Neuron (in vitro differentiated cells): ENCODE results near the gene ALAS1.
"Not testable (repeated sequence)": the region's sequence is repeated elsewhere in the genome, so short reads cannot be mapped to it uniquely, and the experiment has no call there.

Experiments used
- H2AFZ ChIP-seq: one replicate; pipeline ENCODE4 v1.6.1; 2013; ENCODE audit warnings: low read depth, mild to moderate bottlenecking, inconsistent platforms, low read length, moderate library complexity
- H3K27me3 ChIP-seq: one replicate; pipeline ENCODE4 v1.6.1; 2013; ENCODE audit warnings: low read length; ENCODE audit not compliant: insufficient read depth
- H3K36me3 ChIP-seq: one replicate; pipeline ENCODE4 v1.6.1; 2013; ENCODE audit warnings: low read length; ENCODE audit not compliant: insufficient read depth
- H3K4me1 ChIP-seq: one replicate; pipeline ENCODE4 v1.6.1; 2013; ENCODE audit warnings: low read length; ENCODE audit not compliant: insufficient read depth
- H3K4me3 ChIP-seq: 2 replicates; pipeline ENCODE4 v1.5.1; 2013; ENCODE audit warnings: mild to moderate bottlenecking, low read length, moderate library complexity
- H3K9me3 ChIP-seq: one replicate; pipeline ENCODE4 v1.6.1; 2013; ENCODE audit warnings: low read length

Gene ALAS1

DNA sequence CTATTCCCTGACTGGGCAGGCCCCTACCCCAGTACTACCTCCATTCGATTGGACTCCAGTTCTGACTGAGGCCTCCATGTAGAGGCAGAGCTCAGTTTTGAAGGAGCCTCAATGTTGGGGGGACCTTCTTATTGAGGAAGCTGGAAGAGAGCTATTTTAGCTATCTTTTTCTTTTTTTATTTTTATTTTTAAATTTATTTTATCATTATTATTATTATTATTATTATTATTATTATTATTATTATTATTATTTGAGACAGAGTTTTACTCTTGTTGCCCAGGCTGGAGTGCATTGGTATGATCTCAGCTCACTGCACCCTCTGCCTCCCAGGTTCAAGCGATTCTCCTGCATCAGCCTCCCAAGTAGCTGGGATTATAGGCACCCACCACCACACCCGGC lies 27.7 kb upstream of the ALAS1 start:
- H3K4me1 ChIP-seq, H3K9me3 ChIP-seq, H2AFZ ChIP-seq, H3K36me3 ChIP-seq, H3K4me3 ChIP-seq: not testable (repeated sequence)
- peaks cover 16% of the 10 kb centered on the region for H3K27me3 ChIP-seq

DNA sequence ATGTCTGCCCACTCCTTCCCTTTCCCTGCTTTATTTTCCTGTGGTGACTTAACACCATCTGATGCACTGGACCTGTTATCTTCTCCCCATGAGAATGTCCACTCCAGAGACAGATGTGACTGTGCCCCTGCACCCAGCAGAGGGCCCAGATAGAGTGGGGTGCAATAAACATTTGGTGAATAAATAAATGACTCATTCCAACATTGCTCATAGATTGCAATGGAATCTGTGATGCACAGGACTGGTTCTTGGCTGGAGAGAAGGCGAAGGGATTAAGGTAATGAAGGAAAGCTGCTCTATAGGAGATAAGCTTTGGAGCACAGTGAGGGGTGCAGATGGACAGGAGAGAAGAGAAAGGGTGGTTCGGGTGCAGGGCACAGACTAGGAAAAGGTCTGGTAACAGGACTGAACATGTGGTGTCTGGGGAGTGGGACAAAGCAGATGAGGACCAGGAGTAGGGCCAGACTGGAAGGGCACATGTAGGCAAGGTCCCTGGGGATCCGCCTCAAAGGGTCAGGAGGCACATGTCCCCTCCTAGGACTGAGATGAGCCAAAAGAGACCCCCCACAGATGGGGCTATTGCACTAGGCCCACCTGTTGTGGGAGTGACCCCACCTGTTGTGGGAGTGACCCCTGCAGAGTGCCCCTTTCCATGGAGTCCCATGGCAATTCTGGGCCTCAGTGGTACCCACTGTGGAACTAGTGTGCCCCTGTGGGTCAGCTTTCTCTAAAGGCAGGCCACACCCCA lies 26.3 kb upstream of the ALAS1 start:
- no peaks in the 10 kb centered on the region for H3K36me3 ChIP-seq
- no peaks in the 10 kb centered on the region for H3K4me1 ChIP-seq
- H2AFZ ChIP-seq: no peak overlapping the region

DNA sequence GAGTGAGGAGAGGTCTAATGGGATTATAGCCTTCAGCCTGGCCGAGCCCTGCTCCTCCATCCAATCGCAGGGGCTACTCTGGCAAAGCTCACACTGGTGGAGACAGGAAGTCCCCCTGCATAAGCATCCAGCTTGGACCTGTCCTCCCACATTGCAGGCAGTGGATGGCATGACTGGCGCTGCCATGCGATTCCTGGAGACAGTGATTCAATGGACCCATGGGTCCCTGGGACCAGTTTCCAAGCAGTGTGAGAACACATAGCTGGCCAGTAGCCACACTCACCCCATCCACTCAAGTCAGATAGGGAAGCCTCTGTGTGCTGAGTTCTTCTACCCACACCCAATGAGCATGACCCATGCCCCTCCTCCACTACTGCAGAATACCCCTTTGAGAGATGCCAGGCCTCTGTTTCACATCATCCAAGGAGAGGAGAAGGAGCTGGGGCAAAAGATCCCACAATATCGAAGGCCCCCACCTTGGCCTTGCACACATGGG lies 25.6 kb upstream of the ALAS1 start:
- Histone ChIP-seq H3K9me3 (no peaks in the 10 kb centered on the region), H2AFZ (no peak overlapping the region), H3K36me3 (no peaks in the 10 kb centered on the region), H3K4me3 (no peak overlapping the region), H3K4me1 (no peaks in the 10 kb centered on the region), H3K27me3 (peaks cover 16% of the 10 kb centered on the region)

More for the DNA sequence above, 26.3 kb upstream of the ALAS1 start:
- Histone ChIP-seq H3K27me3 (peaks cover 16% of the 10 kb centered on the region), H3K9me3 (no peaks in the 10 kb centered on the region), H3K4me3 (no peak overlapping the region)

DNA sequence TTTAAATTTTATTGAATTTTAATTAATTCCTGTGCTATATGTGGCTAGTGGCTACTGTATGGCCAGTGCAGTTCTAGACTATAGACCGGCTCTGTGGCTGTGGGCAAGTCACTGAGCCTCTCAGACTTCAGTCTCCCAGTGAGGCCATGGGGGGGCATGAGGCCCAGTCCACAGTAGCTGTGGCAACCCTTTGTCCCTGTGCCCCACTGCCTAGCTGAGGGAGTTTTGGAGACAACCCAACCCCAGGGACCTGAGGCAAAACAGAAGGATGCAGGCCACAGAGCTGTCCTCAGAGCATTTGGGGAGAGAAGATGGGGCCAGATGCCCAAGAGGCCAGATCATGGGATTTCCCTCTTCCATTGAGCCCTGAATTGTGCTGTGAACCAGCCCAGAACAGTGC lies 24.9 kb upstream of the ALAS1 start:
- no peak overlapping the region for H2AFZ ChIP-seq
- H3K9me3 ChIP-seq: no peaks in the 10 kb centered on the region
- no peaks in the 10 kb centered on the region for H3K36me3 ChIP-seq
- H3K4me3 ChIP-seq: no peak overlapping the region
- no peaks in the 10 kb centered on the region for H3K4me1 ChIP-seq
- peaks cover 18% of the 10 kb centered on the region for H3K27me3 ChIP-seq

DNA sequence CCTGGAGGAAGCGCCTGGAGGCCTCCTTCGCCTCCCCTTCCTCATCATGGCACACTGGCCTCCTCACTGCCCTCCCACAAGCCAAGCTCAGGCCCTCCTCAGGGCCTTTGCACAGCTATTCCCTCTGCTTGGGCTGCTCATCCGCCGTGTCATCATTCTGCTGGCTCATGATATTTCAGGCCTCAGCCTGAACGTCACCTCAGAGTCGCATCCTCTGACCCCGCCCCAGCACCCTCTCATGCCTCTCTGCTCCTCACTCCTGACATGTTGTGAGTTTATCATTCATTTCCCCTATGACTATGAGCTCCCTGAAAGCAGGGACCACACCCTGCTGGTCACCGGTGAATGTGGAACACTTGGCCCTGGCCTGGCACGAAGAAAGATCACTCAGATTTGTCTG lies 23.1 kb upstream of the ALAS1 start:
- no peak overlapping the region for H3K4me3 ChIP-seq
- H3K36me3 ChIP-seq: no peaks in the 10 kb centered on the region

DNA sequence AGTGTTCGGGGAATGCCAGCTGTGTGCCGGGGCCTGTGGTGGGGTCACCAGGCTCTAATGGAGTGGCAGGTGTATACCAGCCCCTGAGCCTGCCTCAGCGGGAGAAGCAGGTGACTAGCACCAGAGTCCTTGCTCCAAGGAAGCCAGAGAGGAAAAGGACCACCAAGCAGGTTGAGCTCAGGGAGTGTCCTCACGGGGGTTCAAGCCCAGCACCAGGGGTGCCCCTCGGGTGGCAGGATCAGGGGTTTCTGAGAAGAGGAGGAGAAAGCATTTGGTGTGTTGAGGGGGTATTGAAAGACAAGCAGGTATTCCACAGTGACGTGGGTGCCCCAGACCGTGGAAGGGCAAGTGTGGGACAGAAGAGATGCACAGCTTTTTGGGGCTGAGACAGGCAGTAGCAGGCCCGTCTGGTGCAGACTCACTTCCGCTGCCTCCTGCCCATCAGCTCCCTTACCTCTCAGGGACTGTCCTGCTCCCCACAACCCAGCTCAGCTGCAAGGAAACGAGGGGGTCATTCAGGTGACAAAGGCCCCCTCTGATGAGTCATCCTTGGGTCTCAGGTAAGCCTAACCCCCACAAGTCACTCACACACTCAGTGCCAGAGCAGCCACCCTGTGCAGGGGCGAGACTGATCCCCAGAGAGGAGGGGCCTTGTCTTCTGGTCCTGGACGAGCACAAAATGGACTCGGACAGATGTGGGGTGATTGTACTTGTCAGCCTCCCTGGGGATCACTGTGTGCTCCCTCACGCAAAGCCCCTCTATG lies 22.4 kb upstream of the ALAS1 start:
- Histone ChIP-seq H3K4me3 (no peak overlapping the region), H3K4me1 (no peaks in the 10 kb centered on the region), H3K9me3 (no peaks in the 10 kb centered on the region), H3K36me3 (no peaks in the 10 kb centered on the region), H2AFZ (no peak overlapping the region), H3K27me3 (peaks cover 18% of the 10 kb centered on the region)

More for the DNA sequence above, 23.1 kb upstream of the ALAS1 start:
- H3K9me3 ChIP-seq: no peaks in the 10 kb centered on the region
- peaks cover 18% of the 10 kb centered on the region for H3K27me3 ChIP-seq
- no peak overlapping the region for H2AFZ ChIP-seq
- no peaks in the 10 kb centered on the region for H3K4me1 ChIP-seq

DNA sequence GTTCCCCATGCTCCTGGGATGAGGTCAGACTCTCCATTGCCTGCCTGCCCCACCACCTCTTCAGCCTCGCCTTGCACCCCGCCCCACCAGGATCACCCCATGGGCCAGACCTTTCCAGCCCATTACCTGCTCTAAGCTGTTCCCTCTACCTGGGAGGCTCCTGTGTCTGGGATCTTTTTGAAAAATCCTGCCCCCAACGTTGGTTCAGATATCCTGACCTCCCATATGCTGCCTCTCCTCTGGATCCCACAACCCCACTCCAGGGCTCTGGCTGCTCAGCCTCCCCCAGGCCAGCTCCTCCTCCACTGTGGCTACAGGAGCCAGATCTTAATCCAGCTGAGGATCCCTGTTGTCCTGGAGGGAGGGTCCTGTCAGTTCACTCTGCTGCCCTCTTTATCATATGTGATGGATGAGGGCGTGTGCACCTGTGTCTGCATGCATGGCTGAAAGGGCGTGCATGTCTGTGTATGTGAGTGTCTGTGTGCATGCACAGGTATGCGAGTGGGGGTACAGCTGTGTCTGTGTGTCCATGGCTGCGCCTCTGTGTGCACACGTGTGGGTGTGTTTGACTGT lies 21.7 kb upstream of the ALAS1 start:
- Histone ChIP-seq H3K4me1 (no peaks in the 10 kb centered on the region), H3K9me3 (no peaks in the 10 kb centered on the region), H3K36me3 (no peaks in the 10 kb centered on the region), H2AFZ (no peak overlapping the region), H3K27me3 (peaks cover 13% of the 10 kb centered on the region), H3K4me3 (no peak overlapping the region)

DNA sequence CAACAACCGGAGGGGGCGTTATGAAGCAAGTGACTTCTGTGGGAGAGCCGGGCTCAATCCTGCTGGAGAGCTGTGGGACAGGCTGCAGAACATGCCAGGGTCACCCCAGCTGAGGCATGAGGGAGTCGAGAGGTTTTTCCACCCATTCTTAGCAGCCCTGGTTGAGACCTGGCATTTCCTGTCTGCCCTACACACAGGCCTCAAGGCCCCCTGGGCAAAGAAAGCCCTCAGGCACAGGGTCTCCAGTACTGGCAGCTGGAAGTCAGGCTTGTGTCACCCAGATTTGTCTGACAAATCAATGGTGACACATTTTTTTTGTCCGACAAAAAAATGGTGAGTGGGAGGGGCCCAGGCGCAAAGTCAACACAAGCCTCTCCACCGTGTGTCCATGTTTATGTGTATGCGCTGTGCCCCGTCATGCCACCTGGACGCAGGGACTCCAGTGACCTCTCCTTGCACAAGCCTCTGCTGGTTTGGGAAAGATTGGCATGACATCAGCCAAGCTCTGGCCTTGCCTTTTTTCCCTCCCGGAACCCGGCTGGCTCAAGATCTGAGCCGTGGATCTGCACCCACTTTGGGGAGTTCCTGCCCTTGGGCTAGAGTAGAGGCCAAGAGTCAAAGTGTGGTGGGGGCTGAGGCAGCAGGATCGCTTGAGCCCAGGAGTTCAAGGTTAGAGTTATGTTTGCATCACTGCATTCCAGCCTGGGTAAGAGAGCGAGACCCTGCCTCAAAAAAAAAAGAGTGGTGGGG lies 20.8 kb upstream of the ALAS1 start:
- Histone ChIP-seq H3K27me3 (peaks cover 4% of the 10 kb centered on the region), H3K9me3 (no peaks in the 10 kb centered on the region), H2AFZ (no peak overlapping the region), H3K36me3 (no peaks in the 10 kb centered on the region), H3K4me3 (no peak overlapping the region), H3K4me1 (no peaks in the 10 kb centered on the region)

DNA sequence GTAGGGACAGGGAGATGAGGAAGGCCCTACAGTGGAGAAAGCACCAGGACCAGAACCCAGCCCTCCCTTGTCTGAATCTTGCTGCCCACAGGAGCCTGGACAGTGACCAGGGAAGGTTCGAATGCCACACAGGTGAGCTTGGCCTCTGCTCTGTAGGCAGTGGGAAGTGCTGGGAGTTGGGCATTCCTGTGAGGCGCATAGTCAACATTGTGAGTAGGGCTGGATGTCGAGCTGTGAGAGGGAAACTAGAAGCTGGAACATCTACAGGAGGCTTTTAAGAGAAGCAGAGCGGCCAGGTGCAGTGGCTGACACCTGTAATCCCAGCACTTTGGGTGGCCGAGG lies 20.3 kb upstream of the ALAS1 start:
- no peaks in the 10 kb centered on the region for H3K9me3 ChIP-seq
- H3K4me3 ChIP-seq: no peak overlapping the region
- H3K27me3 ChIP-seq: peaks cover 2% of the 10 kb centered on the region
- no peaks in the 10 kb centered on the region for H3K36me3 ChIP-seq
- no peak overlapping the region for H2AFZ ChIP-seq
- H3K4me1 ChIP-seq: no peaks in the 10 kb centered on the region

DNA sequence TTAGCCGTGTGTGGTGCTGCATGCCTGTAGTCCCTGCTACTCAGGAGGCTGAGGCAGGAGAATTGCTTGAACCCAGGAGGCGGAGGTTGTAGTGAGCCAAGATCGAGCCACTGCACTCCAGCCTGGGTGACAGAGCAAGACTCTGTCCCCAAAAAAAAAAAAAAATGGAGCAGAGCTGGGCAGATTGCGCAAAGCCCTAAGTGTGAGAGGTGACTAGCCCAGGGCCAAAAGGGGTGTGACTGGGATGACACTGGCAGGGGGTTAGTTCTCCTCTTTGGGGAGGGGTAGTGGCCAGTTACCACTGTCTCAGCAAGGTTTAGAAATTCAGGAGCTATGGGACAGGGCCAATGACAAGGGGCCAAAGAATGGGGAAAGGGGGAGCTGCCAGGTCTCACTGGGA lies 19.8 kb upstream of the ALAS1 start:
- H3K36me3 ChIP-seq, H2AFZ ChIP-seq, H3K9me3 ChIP-seq, H3K27me3 ChIP-seq, H3K4me3 ChIP-seq, H3K4me1 ChIP-seq: not testable (repeated sequence)

DNA sequence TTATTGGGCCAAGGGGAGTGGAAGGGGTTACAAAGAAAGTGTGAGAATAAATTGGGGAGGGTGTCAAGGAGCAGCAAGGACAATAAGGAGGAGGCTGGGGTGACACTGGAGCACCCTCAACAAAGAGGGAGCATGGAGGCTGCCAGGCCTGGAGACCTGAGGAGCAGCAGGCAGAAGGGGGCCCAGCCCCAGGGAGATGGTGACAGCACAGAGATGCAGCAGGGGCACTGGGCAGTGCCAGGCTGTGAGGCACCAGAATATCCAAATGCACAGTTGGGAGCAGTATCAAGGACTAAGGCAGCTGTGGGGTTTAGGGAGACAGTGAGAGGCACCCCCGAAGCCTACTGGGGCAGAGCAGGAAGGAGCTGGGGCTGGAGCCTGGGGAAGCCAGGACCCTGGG lies 19.4 kb upstream of the ALAS1 start:
- H3K4me3 ChIP-seq: no peak overlapping the region
- H2AFZ ChIP-seq: no peak overlapping the region
- peaks cover 2% of the 10 kb centered on the region for H3K27me3 ChIP-seq
- H3K9me3 ChIP-seq: no peaks in the 10 kb centered on the region
- no peaks in the 10 kb centered on the region for H3K36me3 ChIP-seq
- no peaks in the 10 kb centered on the region for H3K4me1 ChIP-seq

DNA sequence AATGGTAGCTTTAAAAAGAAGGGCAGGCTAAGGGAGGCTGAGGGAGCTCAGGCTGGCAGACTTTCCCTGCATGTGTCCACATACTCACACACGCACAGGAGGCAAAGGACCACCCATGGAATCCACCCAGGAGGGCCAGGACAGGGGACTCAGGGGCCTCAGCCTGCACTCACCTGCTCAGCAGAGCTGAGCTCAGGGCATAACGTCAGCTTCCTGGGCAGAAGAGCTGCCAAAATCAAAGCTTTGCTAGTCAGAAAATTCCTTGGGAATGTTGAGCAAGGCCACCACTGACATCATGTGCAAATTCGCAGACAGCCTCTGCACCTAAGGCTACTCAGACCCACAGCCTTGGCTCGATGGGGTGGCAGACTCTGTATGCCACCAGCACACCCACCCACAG lies 16.4 kb upstream of the ALAS1 start:
- Histone ChIP-seq H3K36me3 (no peaks in the 10 kb centered on the region), H3K4me3 (no peak overlapping the region), H3K27me3 (peaks cover 5% of the 10 kb centered on the region), H3K9me3 (no peaks in the 10 kb centered on the region), H2AFZ (no peak overlapping the region), H3K4me1 (no peaks in the 10 kb centered on the region)

DNA sequence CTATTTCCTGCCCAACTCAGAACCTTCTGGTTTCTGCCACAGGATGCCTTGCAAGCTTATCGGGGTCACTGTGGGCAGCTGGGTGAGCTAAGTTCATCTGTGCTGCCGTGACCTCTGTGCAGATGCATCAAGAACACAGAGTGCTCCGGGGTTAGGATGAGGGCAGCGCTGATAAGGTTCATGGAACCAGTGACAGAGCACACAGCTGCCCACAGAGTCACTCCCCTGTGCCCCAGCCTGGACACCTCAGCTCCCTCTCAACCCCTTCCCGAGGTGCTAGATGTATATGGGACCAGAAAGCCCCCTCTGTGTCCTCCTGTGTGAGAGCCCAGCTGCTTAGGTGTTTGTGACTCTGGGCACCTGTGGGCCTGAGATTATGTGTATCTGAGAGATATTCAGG lies 15.8 kb upstream of the ALAS1 start:
- no peaks in the 10 kb centered on the region for H3K9me3 ChIP-seq
- H3K4me3 ChIP-seq: no peak overlapping the region
- H3K4me1 ChIP-seq: no peaks in the 10 kb centered on the region
- peaks cover 5% of the 10 kb centered on the region for H3K27me3 ChIP-seq
- H3K36me3 ChIP-seq: no peaks in the 10 kb centered on the region
- no peak overlapping the region for H2AFZ ChIP-seq
